Stimulated activated effector memory CD8-positive, alpha-beta T cell treated with anti-CD3 and anti-CD28 coated beads, Interleukin-12 subunit alpha, Interleukin-12 subunit beta, amount 100 ng/mL, for 72 hours (primary cell): ENCODE results near the gene PSEN2.

ENCODE experiments used
- ATAC-seq: fragments of 150-1000 bp; cut with Tn5 transposase; 2 replicates; pipeline ENCODE4 v1.10.0; 2021
- DNase-seq, 2 donors: peaks; one replicate each; pipeline ENCODE4 v3.0.0; 2021 to 2022; ENCODE audit warnings: low spot score in 2 of 2
- H3K27ac Mint-ChIP-seq: one replicate; pipeline ENCODE4 v1.8.0; 2022; ENCODE audit warnings: mild to moderate bottlenecking, mixed read lengths
- H3K36me3 Mint-ChIP-seq: one replicate; pipeline ENCODE4 v1.8.0; 2022; ENCODE audit warnings: mild to moderate bottlenecking, mixed read lengths
- H3K4me1 Mint-ChIP-seq: one replicate; pipeline ENCODE4 v1.8.0; 2022; ENCODE audit warnings: mixed read lengths
- H3K4me3 Mint-ChIP-seq: one replicate; pipeline ENCODE4 v1.8.0; 2022; ENCODE audit warnings: mild to moderate bottlenecking, mixed read lengths
- H3K9me3 Mint-ChIP-seq: one replicate; pipeline ENCODE4 v1.8.0; 2022; ENCODE audit warnings: mixed read lengths

The PSEN2 gene

DNA sequence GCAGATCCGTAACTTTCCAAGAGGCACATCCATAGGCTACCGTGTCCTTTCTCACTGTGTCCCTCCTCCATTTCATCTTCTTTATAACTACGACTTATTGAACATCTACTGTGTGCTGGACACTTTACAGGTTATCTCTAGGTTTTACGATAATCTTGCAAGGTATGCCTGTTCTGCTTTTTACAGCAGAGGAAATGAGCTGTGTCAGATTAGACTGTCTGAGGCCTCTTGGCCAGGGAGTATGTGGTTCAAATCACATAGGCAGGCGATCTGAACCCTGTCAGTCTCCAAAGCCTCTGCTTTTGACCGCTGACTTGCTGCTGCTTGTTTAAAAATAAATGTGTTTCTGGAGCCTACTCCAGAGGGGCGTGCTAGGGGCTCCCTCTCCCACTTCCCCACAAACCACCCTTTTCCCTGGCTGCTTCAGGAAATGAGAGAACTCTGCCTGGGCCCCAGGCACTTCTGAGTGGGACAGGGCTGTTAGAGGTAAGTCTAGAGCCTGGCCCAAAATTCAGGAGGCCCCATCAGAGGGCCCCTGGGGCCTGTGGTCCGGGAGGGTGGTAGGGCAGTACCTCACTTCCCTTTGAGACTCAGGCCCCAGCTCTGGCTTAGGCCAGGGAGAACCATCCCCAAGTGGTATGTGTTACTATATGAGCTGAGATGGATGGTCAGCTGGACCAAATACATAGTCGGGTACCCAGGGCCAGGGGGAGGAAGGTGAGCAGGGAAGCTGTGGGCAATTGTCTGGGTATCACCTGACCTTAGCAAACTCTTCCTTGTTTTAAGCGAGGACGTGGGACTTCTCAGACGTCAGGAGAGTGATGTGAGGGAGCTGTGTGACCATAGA is 4.4 kb downstream of the PSEN2 start:
- Mint-ChIP-seq H3K27ac (no peak overlapping the region), H3K4me1 (peaks cover 25% of the 10 kb centered on the region), H3K36me3 (peaks cover 7% of the 10 kb centered on the region), H3K4me3 (no peak overlapping the region), H3K9me3 (no peaks in the 10 kb centered on the region)
- ATAC-seq = no peak
- DNase-seq = no peak

DNA sequence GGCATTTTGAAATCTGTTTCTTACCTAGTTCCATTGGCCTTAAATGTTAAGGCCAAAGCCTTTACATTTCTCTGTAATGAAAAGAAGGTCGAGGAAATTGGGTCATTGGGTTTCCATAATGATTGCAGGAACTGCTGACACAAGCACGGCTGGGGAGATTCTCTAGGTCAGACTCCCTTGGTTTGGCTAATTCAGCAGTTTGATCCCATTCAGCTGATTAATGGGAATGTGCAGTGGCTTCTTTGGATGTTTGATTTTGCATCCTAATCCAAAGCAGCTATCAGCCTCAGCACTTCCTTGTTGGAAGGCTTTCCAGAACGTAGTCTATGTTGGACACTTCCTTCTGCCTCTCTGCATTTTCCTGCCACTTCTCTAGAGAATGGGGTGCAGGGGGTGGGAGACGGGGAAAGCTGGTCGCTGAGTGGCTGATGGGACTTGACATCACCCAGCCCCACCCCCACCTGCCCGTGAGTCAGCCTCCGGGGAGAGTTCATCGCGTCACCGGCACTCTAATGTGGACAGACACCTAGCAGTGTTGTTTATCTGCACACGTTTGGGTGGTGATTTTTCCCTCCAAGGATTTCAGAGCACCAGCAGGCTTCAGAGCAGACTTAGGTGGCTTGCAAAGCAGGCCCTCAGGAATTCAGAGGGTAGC is 5.4 kb downstream of the PSEN2 start:
- Mint-ChIP-seq H3K9me3 (no peaks in the 10 kb centered on the region), H3K4me1 (peaks cover 20% of the 10 kb centered on the region), H3K36me3 (peaks cover 13% of the 10 kb centered on the region), H3K27ac (no peak overlapping the region), H3K4me3 (no peak overlapping the region)
- no peak for DNase-seq
- ATAC-seq = peak; percentile 45

DNA sequence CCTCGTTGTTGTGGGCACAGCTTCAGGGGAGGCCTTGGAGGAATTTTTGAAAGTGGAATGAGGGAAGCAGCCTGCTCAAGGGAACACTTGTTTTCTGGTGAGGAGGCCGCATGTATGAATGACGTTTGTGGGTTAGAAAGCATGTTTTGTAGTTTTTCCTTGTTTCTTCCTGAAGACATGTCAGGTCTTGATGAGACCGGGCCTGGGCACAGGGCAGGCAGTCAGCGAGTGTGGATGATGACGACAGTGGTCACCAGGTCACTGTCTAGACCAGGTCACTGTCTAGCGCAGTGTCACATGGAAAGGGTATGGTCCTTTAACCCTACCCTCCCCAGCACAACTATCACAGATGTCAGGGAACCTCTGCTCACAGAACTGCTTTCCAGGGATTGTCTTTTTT is 7.3 kb downstream of the PSEN2 start:
- no peak for DNase-seq
- ATAC-seq = no peak
- Mint-ChIP-seq H3K9me3 (no peaks in the 10 kb centered on the region), H3K4me3 (no peak overlapping the region), H3K27ac (no peak overlapping the region), H3K36me3 (peaks cover 20% of the 10 kb centered on the region), H3K4me1 (peaks cover 27% of the 10 kb centered on the region)

DNA sequence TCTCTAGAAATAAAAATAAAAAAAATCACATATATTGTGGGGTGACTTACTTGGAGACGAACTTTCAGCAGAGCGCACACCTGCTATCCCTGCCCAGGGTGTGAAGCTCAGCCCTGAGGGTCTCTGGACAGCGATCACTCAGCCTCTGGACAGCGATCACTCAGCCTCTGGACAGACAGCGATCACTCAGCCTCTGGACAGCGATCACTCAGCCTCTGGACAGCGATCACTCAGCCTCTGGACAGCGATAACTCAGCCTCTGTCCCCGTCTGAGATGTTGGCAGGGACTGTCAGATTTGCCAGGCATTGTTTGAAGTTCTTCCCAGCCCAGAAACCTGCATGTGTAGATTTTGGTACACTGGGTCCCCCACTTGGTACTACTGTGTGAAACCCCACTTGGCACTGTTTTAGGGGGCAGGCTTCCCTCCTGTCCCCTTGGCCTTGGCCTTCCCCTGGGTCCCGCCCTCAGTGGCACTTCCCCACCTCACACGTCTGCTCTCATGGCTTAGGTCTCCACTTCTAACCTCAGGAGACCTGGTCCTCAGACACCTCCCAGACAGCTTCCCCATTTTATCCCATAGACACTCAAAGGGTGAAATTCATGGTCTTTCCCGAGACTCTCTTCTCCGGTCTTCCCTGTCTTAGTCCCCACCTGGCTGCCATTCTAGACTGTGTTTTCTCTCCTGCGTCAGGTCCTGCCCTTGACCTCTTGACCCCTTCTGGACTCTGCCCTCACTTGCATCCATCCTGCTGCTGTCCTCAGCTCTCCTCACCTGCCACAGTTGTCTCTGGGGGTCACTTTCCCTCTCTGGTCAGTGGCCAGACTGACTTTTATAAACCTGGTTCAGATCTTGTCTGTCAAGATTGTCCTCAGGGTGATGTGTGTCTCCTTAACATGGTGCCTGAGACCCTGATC is 10.2 kb downstream of the PSEN2 start:
- peak overlapping the region; percentile 96 for H3K27ac Mint-ChIP-seq
- no peaks in the 10 kb centered on the region for H3K9me3 Mint-ChIP-seq
- H3K4me1 Mint-ChIP-seq = peaks cover 46% of the 10 kb centered on the region
- DNase-seq = no peak
- H3K4me3 Mint-ChIP-seq = no peak overlapping the region
- H3K36me3 Mint-ChIP-seq = peaks cover 20% of the 10 kb centered on the region
- ATAC-seq = no peak

DNA sequence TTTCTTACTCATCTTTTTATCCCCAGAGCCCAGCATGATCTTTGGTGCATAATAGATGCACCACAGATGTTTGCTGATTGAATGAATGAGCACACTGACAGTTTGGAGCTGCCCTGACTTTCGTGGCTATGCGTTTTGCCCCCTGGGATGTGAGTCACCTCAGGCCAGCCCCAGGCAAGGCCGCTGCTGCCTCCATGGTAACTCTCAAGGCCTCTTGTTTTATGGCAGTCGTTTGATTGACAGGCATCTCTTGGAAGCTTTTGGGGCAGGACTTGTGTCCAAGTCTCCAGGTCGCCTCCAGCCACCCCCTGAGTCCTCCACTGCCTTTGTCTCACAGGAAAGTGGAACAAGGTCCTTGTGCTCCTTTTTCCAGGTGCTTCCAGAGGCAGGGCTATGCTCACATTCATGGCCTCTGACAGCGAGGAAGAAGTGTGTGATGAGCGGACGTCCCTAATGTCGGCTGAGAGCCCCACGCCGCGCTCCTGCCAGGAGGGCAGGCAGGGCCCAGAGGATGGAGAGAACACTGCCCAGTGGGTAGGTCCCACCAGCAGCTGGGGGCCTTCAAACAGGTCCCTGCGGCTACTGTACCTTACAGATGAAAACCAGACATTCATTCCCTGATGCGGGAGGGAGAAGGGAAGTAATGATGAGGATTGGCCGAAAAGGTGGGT is 11.2 kb downstream of the PSEN2 start:
- no peaks in the 10 kb centered on the region for H3K9me3 Mint-ChIP-seq
- peaks cover 46% of the 10 kb centered on the region for H3K4me1 Mint-ChIP-seq
- peaks cover 20% of the 10 kb centered on the region for H3K36me3 Mint-ChIP-seq
- no peak for ATAC-seq
- H3K27ac Mint-ChIP-seq = peak overlapping the region; percentile 96
- no peak for DNase-seq
- peak overlapping the region; percentile 68 for H3K4me3 Mint-ChIP-seq

DNA sequence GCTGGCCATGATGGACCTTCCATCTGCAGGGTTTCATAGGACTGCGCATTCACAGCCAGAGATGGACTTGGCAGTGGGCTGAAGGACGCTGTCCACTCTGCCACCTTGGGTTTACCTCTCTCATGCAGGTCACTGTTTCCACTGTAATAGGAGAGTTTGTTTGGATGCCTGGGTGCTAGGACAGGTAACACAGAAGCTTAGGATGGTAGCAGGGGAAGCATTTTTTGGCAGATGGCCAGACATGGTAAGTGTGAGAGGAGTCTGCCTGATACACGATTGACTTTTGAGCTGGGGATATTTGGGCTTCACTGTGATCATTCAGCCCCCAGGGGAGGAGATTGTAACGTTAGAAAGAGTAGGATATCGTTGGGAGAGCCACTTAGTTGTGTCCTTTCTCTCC is 11.8 kb downstream of the PSEN2 start:
- DNase-seq = peak in 1 of 2 donors; percentile 58
- Mint-ChIP-seq H3K9me3 (no peaks in the 10 kb centered on the region), H3K4me1 (peaks cover 46% of the 10 kb centered on the region), H3K36me3 (peaks cover 20% of the 10 kb centered on the region), H3K4me3 (peak overlapping the region; percentile 68), H3K27ac (peak overlapping the region; percentile 96)
- no peak for ATAC-seq

DNA sequence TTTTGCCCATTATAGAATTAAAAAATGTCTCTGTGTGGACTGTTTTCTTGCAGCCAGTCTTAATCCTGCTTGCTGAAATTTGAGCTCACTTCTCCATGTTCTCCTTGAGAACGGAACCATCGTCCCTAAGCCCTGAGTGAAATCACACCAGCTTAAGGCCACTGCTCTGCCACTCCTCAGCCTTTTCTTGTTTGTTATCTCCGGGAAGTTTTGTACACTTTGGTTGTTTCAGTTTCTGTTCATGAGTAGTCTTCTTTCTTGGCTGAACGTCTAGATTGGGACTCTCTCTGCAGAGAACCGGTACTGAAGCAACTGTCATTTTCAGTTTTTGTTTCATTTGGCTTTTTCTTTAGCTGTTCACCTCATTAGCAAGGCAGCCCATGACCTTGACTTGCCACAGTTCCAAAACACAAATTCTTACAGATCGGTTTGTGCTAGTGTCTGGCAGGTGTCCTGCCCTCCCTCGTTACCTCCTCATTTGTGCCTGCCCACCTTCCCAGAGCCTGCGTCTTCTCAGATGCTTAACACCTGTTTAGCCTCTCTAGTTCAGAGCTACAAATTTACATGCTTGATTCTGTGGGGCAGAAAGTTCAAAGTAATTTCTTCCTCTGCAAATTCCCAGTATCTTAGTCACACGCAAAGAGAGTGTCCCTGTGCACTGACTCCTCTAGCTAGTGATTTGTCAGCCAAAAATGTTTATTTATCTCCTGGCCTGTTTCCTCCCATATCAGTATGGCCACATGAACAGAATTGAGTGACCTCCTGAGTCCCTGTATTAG is 12.4 kb downstream of the PSEN2 start:
- DNase-seq (peak; percentile 11 to 64), ATAC-seq (peak; percentile 93)
- H3K4me1 Mint-ChIP-seq = peaks cover 46% of the 10 kb centered on the region
- peak overlapping the region; percentile 96 for H3K27ac Mint-ChIP-seq
- H3K9me3 Mint-ChIP-seq = no peaks in the 10 kb centered on the region
- peaks cover 20% of the 10 kb centered on the region for H3K36me3 Mint-ChIP-seq
- peak overlapping the region; percentile 68 for H3K4me3 Mint-ChIP-seq

DNA sequence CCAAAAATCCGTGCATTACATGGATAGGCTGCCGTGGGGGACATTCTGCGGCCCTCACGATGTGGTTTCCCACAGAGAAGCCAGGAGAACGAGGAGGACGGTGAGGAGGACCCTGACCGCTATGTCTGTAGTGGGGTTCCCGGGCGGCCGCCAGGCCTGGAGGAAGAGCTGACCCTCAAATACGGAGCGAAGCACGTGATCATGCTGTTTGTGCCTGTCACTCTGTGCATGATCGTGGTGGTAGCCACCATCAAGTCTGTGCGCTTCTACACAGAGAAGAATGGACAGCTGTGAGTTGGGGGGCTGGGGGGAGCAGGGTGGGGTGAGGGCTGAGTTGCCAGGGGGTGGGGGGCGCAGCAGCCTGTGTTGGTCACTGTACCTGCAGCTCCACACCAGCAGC is 13.2 kb downstream of the PSEN2 start:
- peak overlapping the region; percentile 68 for H3K4me3 Mint-ChIP-seq
- ATAC-seq (no peak), DNase-seq (no peak)
- H3K4me1 Mint-ChIP-seq = peaks cover 46% of the 10 kb centered on the region
- peaks cover 20% of the 10 kb centered on the region for H3K36me3 Mint-ChIP-seq
- peak overlapping the region; percentile 96 for H3K27ac Mint-ChIP-seq
- H3K9me3 Mint-ChIP-seq = no peaks in the 10 kb centered on the region

DNA sequence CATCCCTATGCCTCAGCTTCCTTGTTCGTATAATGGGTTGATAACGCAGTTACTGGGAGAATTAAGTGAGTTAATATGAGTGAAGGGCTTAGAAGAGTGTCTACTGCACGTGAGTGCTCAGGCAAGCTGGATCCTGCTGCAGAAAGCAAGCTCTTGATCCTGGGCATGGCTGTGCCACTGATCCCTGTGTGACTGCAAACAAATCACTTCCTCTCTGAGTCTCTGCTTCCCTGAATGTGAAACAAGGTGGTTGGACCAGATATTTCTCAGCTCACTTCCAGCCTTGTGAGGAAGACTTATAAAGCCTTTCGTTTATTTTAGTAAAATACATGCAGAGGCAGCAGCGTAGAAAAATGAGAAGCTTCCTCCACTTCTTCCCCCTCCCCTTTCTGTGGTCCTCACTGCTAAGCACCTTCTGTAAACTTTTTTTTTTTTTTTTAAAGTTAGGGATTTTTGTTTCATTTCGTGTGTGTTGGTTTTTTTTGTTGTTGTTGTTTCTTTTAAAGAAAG is 13.8 kb downstream of the PSEN2 start:
- H3K4me1 Mint-ChIP-seq = peaks cover 46% of the 10 kb centered on the region
- peaks cover 20% of the 10 kb centered on the region for H3K36me3 Mint-ChIP-seq
- H3K9me3 Mint-ChIP-seq = no peaks in the 10 kb centered on the region
- H3K27ac Mint-ChIP-seq = peak overlapping the region; percentile 96
- DNase-seq (no peak), ATAC-seq (no peak)
- H3K4me3 Mint-ChIP-seq = no peak overlapping the region

DNA sequence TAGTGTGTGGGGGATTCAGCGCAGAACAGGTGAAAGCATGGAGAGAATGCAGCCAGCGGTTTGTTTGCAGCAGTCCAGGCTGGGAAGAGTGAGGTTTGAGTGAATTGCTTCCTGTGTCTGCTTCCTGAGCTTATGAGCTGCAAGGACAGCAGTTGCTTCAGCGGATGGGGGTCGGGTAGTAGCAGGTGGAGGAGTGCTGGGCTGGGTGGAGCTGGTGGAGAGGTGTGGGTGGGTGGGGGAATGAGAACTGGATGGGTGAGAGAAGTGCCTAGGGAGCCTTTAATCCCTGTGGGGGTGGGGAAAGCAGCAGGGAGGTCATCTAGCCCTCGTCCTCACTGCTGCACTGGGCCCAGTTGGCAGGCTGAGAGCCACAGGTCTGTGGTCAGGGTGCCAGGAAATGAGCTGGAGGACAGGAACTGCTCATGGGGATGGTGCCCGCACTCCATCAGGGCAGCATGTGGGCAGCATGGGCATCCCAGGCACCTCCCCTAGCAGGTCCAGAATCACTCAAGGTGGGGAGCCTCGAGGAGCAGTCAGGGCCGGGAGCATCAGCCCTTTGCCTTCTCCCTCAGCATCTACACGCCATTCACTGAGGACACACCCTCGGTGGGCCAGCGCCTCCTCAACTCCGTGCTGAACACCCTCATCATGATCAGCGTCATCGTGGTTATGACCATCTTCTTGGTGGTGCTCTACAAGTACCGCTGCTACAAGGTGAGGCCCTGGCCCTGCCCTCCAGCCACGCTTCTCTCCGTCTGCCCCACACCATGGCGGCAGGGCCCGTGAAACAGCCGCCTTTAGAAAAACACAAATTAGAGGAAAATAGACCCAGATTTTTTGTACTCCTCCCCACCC is 14.8 kb downstream of the PSEN2 start:
- ATAC-seq = no peak
- Mint-ChIP-seq H3K27ac (peak overlapping the region; percentile 40), H3K9me3 (no peaks in the 10 kb centered on the region), H3K36me3 (peaks cover 10% of the 10 kb centered on the region), H3K4me3 (no peak overlapping the region), H3K4me1 (peaks cover 46% of the 10 kb centered on the region)
- no peak for DNase-seq

DNA sequence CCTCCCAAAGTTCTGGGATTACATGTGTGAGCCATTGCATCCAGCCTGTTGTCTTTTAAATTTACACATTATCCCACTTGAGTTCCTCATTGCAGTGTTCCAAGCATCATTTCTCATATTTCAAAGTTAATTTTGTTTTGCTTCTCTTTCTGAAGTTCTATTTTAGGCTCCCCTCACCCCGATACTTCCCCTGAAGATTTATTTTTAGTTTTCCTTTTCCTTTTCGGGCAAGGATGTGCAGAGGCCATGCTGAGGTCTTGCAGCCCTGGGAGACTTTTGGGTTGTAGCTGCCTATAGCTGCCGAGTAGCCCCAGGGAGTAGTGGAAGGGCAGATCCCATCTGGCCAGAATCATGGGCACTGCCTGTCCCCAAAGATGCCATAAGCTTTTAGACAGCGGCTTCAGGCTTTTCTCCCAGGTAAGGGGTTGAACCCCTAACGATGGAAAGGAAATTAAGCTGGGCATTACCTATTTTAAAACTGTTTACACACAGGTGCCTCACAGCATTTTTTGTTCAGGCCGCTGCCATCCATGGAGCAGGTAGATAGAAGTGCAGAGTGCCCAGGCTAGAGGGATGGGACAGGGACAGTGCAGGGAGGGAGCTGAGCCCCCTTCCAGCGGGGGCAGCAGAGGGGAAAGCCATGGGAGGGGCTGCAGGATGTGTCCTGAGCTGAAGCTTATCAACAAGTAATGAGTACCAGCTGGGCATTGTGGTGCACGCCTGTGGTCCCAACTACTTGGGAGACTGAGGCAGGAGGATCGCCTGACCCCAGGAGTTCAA is 15.9 kb downstream of the PSEN2 start:
- H3K27ac Mint-ChIP-seq = peak overlapping the region; percentile 10
- DNase-seq = no peak
- ATAC-seq = no peak
- peaks cover 2% of the 10 kb centered on the region for H3K36me3 Mint-ChIP-seq
- H3K9me3 Mint-ChIP-seq = no peaks in the 10 kb centered on the region
- peaks cover 39% of the 10 kb centered on the region for H3K4me1 Mint-ChIP-seq
- no peak overlapping the region for H3K4me3 Mint-ChIP-seq

DNA sequence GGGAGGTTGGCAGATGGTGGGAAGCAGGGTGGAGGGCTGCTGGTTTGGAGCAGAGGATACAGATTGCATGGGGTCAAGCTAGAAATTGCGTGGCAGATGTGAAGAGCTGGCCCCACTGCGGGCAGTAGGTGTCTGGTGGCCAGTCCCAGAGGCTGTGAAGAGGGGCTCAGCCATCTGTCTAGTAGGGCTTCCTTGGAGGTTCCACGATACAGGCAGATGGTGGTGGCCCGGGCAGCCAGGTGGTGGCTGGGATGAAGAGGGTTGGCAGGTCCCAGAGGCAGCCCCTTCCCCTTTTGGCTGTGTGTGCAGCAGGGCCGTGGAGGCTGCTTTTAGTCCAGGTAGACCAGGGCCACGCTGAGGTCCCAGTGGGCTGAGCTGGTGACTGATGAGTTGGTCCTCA is 16.6 kb downstream of the PSEN2 start:
- ATAC-seq (no peak), DNase-seq (no peak)
- Mint-ChIP-seq H3K4me3 (no peak overlapping the region), H3K36me3 (no peaks in the 10 kb centered on the region), H3K27ac (no peak overlapping the region), H3K4me1 (peaks cover 32% of the 10 kb centered on the region), H3K9me3 (no peaks in the 10 kb centered on the region)

DNA sequence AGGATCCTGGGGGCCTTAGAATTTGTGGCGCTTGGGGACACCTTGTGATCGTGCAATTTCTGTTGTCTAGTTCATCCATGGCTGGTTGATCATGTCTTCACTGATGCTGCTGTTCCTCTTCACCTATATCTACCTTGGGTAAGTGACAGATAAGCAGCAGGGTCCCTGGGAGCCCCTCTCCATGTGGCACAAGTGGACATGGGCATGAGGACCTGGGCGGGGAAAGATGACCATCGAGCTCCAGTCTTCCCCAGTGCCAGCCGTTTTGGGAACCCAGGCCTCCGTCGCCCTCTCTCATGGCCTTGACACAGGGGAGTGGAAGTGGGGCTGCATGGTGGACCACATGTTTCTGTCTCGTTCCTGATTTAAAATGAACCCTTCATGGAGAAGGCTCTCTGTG is 17.6 kb downstream of the PSEN2 start:
- no peak for DNase-seq
- Mint-ChIP-seq H3K4me3 (no peak overlapping the region), H3K27ac (no peak overlapping the region), H3K36me3 (no peaks in the 10 kb centered on the region), H3K9me3 (no peaks in the 10 kb centered on the region), H3K4me1 (peaks cover 22% of the 10 kb centered on the region)
- ATAC-seq = no peak
